A549 (cell line): ENCODE measurements around the gene DOC2B.

Experiments used
- CEBPB ChIP-seq, 2 experiments: fragments of >200 bp in 1 of 2; sonication (Bioruptor Twin) in 1 of 2; formaldehyde crosslinking in 1 of 2; IDR thresholded peaks; 2 replicates each; pipeline ENCODE4 v1.6.1; 2012 to 2016
- CHD4 ChIP-seq: fragments of 200-600 bp; sonication (generic); IDR thresholded peaks from 2 replicates; pipeline ENCODE4 v1.6.1; 2016; ENCODE audit warnings: antibody characterized with exemption, mild to moderate bottlenecking, borderline replicate concordance
- CTCF ChIP-seq: fragments of >200 bp; sonication (Bioruptor Twin); formaldehyde crosslinking; IDR thresholded peaks from 3 replicates; pipeline ENCODE4 v1.5.1; 2016
- HDAC2 ChIP-seq: fragments of 200-600 bp; sonication (generic); IDR thresholded peaks from 2 replicates; pipeline ENCODE4 v1.6.1; 2016
- HOXA7 ChIP-seq: fragments of 250-450 bp; sonication (Bioruptor Pico); IDR thresholded peaks from 2 replicates; pipeline ENCODE4 v1.5.0; 2020; ENCODE audit warnings: mild to moderate bottlenecking, moderate library complexity
- MAFK ChIP-seq: fragments of 450-650 bp; IDR thresholded peaks from 2 replicates; pipeline ENCODE4 v1.6.1; 2014; ENCODE audit not compliant: partially characterized antibody
- MYC ChIP-seq: IDR thresholded peaks from 2 replicates; pipeline ENCODE4 v1.6.1; 2012; ENCODE audit warnings: mild to moderate bottlenecking, inconsistent platforms, low read length, improper control_type of control experiment, borderline replicate concordance
- NFE2L2 ChIP-seq: fragments of 150-350 bp; conservative IDR thresholded peaks from 2 replicates; pipeline ENCODE4 v1.6.1; 2014; ENCODE audit warnings: low read length
- POLR2A ChIP-seq: IDR thresholded peaks from 2 replicates; pipeline ENCODE4 v1.6.1; 2012; ENCODE audit warnings: mild to moderate bottlenecking, low read length
- RAD21 ChIP-seq, 2 experiments: fragments of >200 bp in 1 of 2; sonication (Bioruptor Twin) in 1 of 2; formaldehyde crosslinking in 1 of 2; IDR thresholded peaks in 1 of 2; conservative IDR thresholded peaks in 1 of 2; 2 replicates in 1 of 2; 3 replicates in 1 of 2; pipeline ENCODE4 v1.6.1; 2012 to 2018; ENCODE audit warnings: inconsistent platforms in 1 of 2
- RFX5 ChIP-seq: fragments of 450-650 bp; IDR thresholded peaks from 2 replicates; pipeline ENCODE4 v1.7.1; 2014; ENCODE audit warnings: antibody characterized with exemption, mild to moderate bottlenecking, moderate library complexity
- ZSCAN20 ChIP-seq: fragments of 250-450 bp; sonication (Bioruptor Pico); IDR thresholded peaks from 2 replicates; pipeline ENCODE4 v1.8.0; 2022; ENCODE audit warnings: mild to moderate bottlenecking, moderate library complexity
- TF ChIP-seq, protein P1 (sequence below): fragments of 450-650 bp; IDR thresholded peaks from 2 replicates; pipeline ENCODE4 v1.6.1; 2014; ENCODE audit warnings: antibody characterized with exemption

DNA sequence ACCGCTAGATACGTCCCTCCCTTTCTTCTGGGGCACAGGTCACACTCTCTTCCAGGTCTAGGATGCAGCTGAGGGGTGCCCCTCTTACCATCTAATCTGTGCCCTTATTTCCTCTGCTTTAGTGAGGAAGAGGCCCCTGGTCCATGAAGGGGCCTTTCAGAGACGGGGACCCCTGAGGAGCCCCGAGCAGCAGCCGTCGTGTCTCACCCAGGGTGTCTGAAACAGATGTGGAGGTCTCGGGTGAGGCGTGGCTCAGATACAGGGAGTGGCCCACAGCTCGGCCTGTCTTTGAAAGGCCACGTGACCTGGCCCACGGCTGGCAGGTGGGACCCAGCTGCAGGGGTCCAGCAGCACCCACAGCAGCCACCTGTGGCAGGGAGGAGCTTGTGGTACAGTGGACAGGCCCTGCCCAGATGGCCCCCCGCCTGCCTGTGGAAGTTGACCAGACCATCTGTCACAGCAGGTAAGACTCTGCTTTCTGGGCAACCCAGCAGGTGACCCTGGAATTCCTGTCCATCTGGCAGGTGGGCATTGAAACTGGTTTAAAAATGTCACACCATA lies 28.5 kb downstream of the DOC2B start:
- no peak for TF ChIP-seq CHD4
- TF ChIP-seq HDAC2 = no peak
- TF ChIP-seq POLR2A = no peak
- no peak for TF ChIP-seq CTCF
- TF ChIP-seq CEBPB (IDR thresholded peaks at IDR 0.05) = no peak
- no peak for TF ChIP-seq HOXA7 (CRISPR knock-in tag)
- TF ChIP-seq, protein P1, sequence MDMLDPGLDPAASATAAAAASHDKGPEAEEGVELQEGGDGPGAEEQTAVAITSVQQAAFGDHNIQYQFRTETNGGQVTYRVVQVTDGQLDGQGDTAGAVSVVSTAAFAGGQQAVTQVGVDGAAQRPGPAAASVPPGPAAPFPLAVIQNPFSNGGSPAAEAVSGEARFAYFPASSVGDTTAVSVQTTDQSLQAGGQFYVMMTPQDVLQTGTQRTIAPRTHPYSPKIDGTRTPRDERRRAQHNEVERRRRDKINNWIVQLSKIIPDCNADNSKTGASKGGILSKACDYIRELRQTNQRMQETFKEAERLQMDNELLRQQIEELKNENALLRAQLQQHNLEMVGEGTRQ = no peak
- TF ChIP-seq RAD21 (conservative IDR thresholded peaks at IDR 0.05 in 1 of 2, IDR thresholded peaks at IDR 0.05 in 1 of 2) = no peak
- no peak for TF ChIP-seq ZSCAN20 (CRISPR knock-in tag)
- TF ChIP-seq MYC = no peak
- TF ChIP-seq NFE2L2 = no peak
- no peak for TF ChIP-seq MAFK
- no peak for TF ChIP-seq RFX5
